H1 (cell line): Measurements from ENCODE around the gene ACOT7. TPM values are rescaled to one million over a fixed set of nuclear protein-coding genes. Genes with fewer than 3 reads are reported as not detected.

Source experiments
- CTCF ChIA-PET: fragments of 300-600 bp; sonication (Branson Sonifier 250); formaldehyde crosslinking; loops from one replicate; lab custom pipeline; 2021; ENCODE audit not compliant: partially characterized antibody; lab: Charles Lee
- POLR2A ChIA-PET: fragments of 300-600 bp; sonication (Branson Sonifier 250); formaldehyde crosslinking; loops from one replicate; lab custom pipeline; 2021; ENCODE audit warnings: inconsistent platforms; ENCODE audit not compliant: partially characterized antibody; lab: Charles Lee
- DNase-seq, 2 experiments: peaks; one replicate each; pipeline versions ENCODE4 v3.0.0 to v3.0.0-alpha.2; 2010 to 2022; ENCODE audit warnings: low spot score in 2 of 2, low read depth in 1 of 2, mixed read lengths in 1 of 2
- FAIRE-seq: peaks from 2 replicates; lab custom pipeline; 2011; peaks lifted over from hg19 to GRCh38; lab: Jason Lieb, UNC
- H2AFZ ChIP-seq: 2 replicates; pipeline ENCODE4 v1.8.1; 2012; ENCODE audit warnings: low read length, inconsistent platforms
- H2AK5ac ChIP-seq: 2 replicates; pipeline ENCODE4 v1.6.1; 2013; ENCODE audit warnings: low read depth, low read length
- H2BK120ac ChIP-seq: replicated peaks from 2 replicates; pipeline ENCODE3; 2013; ENCODE audit warnings: low read depth, low read length, inconsistent platforms
- H2BK12ac ChIP-seq: 2 replicates; pipeline ENCODE4 v1.6.1; 2013; ENCODE audit warnings: low read depth, low read length
- H2BK15ac ChIP-seq: 2 replicates; pipeline ENCODE4 v1.6.1; 2013; ENCODE audit warnings: low read length
- H2BK20ac ChIP-seq: 2 replicates; pipeline ENCODE4 v1.6.1; 2013; ENCODE audit warnings: low read length
- H2BK5ac ChIP-seq: 2 replicates; pipeline ENCODE4 v1.6.1; 2013; ENCODE audit warnings: low read depth, low read length
- H3K14ac ChIP-seq: 2 replicates; pipeline ENCODE4 v1.6.1; 2013; ENCODE audit warnings: inconsistent platforms; ENCODE audit not compliant: insufficient read length
- H3K18ac ChIP-seq: 2 replicates; pipeline ENCODE4 v1.6.1; 2013; ENCODE audit warnings: low read length; ENCODE audit errors: extremely low read depth
- H3K23ac ChIP-seq: 2 replicates; pipeline ENCODE4 v1.6.1; 2013; ENCODE audit warnings: inconsistent platforms; ENCODE audit not compliant: insufficient read length
- H3K23me2 ChIP-seq: 2 replicates; pipeline ENCODE4 v1.6.1; 2013; ENCODE audit warnings: low read depth, low read length
- H3K27ac ChIP-seq: 2 replicates; pipeline ENCODE4 v1.6.1; 2011; ENCODE audit warnings: low read depth, low read length, inconsistent platforms
- H3K27me3 ChIP-seq, 4 experiments: replicated peaks in 1 of 4; 1 replicate in 1 of 4; 2 replicates in 3 of 4; pipeline versions ENCODE4 v1.6.1 to v1.8.1; 2011 to 2013; ENCODE audit warnings: low read length in 3 of 4, mild to moderate bottlenecking in 3 of 4, inconsistent platforms in 2 of 4, mixed read lengths in 2 of 4, moderate library complexity in 1 of 4; ENCODE audit not compliant: control insufficient read depth in 3 of 4, insufficient read depth in 3 of 4; ENCODE audit errors: extremely low read depth in 1 of 4
- H3K36me3 ChIP-seq, 4 experiments: 2 replicates each; pipeline versions ENCODE4 v1.6.1 to v1.8.1; 2011 to 2013; ENCODE audit warnings: mild to moderate bottlenecking in 4 of 4, low read length in 3 of 4, moderate library complexity in 2 of 4, control low read depth in 1 of 4, inconsistent platforms in 1 of 4; ENCODE audit not compliant: insufficient read depth in 4 of 4, control insufficient read depth in 2 of 4
- H3K4ac ChIP-seq: replicated peaks from 2 replicates; pipeline ENCODE3; 2013; ENCODE audit warnings: low read length, low read depth, mixed read lengths, inconsistent platforms; ENCODE audit not compliant: insufficient read length
- H3K4me1 ChIP-seq, 4 experiments: replicated peaks in 1 of 4; 1 replicate in 1 of 4; 2 replicates in 3 of 4; pipeline versions ENCODE4 v1.6.1 to v1.8.1; 2011 to 2013; ENCODE audit warnings: low read length in 3 of 4, inconsistent platforms in 2 of 4, mixed read lengths in 1 of 4; ENCODE audit not compliant: insufficient read depth in 4 of 4, control insufficient read depth in 3 of 4
- H3K4me2 ChIP-seq, 2 experiments: 2 replicates each; pipeline versions ENCODE4 v1.6.1 to v1.8.1; 2011 to 2013; ENCODE audit warnings: low read depth in 2 of 2, low read length in 2 of 2, control low read depth in 1 of 2, inconsistent platforms in 1 of 2, mild to moderate bottlenecking in 1 of 2; ENCODE audit not compliant: insufficient read depth in 1 of 2
- H3K4me3 ChIP-seq, 4 experiments: fragments of 200-600, 300-600 bp in 1 of 4; sonication (generic), shearing (Covaris generic), sonication (Bioruptor Twin) in 1 of 4; 2 replicates each; pipeline versions ENCODE4 v1.5.1 to v1.8.1; 2011 to 2016; ENCODE audit warnings: low read length in 4 of 4, low read depth in 3 of 4, control low read depth in 2 of 4, inconsistent platforms in 2 of 4, mild to moderate bottlenecking in 2 of 4, mixed read lengths in 1 of 4, moderate library complexity in 1 of 4; ENCODE audit not compliant: insufficient read depth in 2 of 4; ENCODE audit errors: extremely low read depth in 1 of 4
- H3K56ac ChIP-seq: replicated peaks from 2 replicates; pipeline ENCODE3; 2013; ENCODE audit warnings: low read depth, mild to moderate bottlenecking, mixed read lengths, low read length, inconsistent platforms; ENCODE audit not compliant: insufficient read length
- H3K79me1 ChIP-seq: 2 replicates; pipeline ENCODE4 v1.6.1; 2013; ENCODE audit warnings: low read depth, low read length, control low read depth
- H3K79me2 ChIP-seq, 2 experiments: 2 replicates each; pipeline versions ENCODE4 v1.6.1 to v1.8.1; 2012 to 2013; ENCODE audit warnings: low read length in 2 of 2, mild to moderate bottlenecking in 2 of 2, inconsistent platforms in 1 of 2; ENCODE audit not compliant: insufficient read depth in 2 of 2, control insufficient read depth in 1 of 2
- H3K9ac ChIP-seq, 4 experiments: replicated peaks in 1 of 4; 1 replicate in 1 of 4; 2 replicates in 3 of 4; pipeline versions ENCODE4 v1.6.1 to v1.8.1; 2011 to 2013; ENCODE audit warnings: low read depth in 3 of 4, low read length in 3 of 4, control low read depth in 2 of 4, mild to moderate bottlenecking in 2 of 4, moderate library complexity in 2 of 4, inconsistent platforms in 1 of 4; ENCODE audit errors: extremely low read depth in 1 of 4
- H3K9me3 ChIP-seq, 2 experiments: 2 replicates each; pipeline versions ENCODE4 v1.6.1 to v1.8.1; 2012 to 2013; ENCODE audit warnings: mild to moderate bottlenecking in 2 of 2, moderate library complexity in 2 of 2, control low read depth in 1 of 2, inconsistent platforms in 1 of 2, low read depth in 1 of 2, low read length in 1 of 2, mixed read lengths in 1 of 2; ENCODE audit not compliant: insufficient read depth in 2 of 2
- H4K20me1 ChIP-seq, 2 experiments: replicated peaks in 1 of 2; 2 replicates each; pipeline versions ENCODE3 to v1.8.1; 2011 to 2013; ENCODE audit warnings: inconsistent platforms in 2 of 2, low read length in 2 of 2, mild to moderate bottlenecking in 1 of 2; ENCODE audit not compliant: insufficient read depth in 2 of 2, control insufficient read depth in 1 of 2
- H4K5ac ChIP-seq: 2 replicates; pipeline ENCODE4 v1.6.1; 2013; ENCODE audit warnings: low read length, low read depth, mixed read lengths, inconsistent platforms; ENCODE audit not compliant: insufficient read length
- H4K8ac ChIP-seq: 2 replicates; pipeline ENCODE4 v1.8.0; 2013; ENCODE audit warnings: mild to moderate bottlenecking, moderate library complexity, low read length, inconsistent platforms; ENCODE audit not compliant: insufficient read depth; ENCODE audit errors: extremely low read depth
- H4K91ac ChIP-seq: replicated peaks from 2 replicates; pipeline ENCODE3; 2013; ENCODE audit warnings: low read length, mixed read lengths, inconsistent platforms; ENCODE audit not compliant: insufficient read length
- BACH1 ChIP-seq: IDR thresholded peaks from 2 replicates; pipeline ENCODE4 v1.6.1; 2012; ENCODE audit warnings: low read length, improper control_type of control experiment
- CREB1 ChIP-seq: IDR thresholded peaks from 2 replicates; pipeline ENCODE4 v1.6.1; 2012; ENCODE audit warnings: inconsistent platforms
- EP300 ChIP-seq, 2 experiments: IDR thresholded peaks; 1 replicate in 1 of 2; 2 replicates in 1 of 2; pipeline ENCODE4 v1.6.1; 2011 to 2012; ENCODE audit warnings: low read depth in 2 of 2, low read length in 2 of 2, mild to moderate bottlenecking in 2 of 2, borderline replicate concordance in 1 of 2, inconsistent platforms in 1 of 2, moderate library complexity in 1 of 2
- GABPA ChIP-seq: IDR thresholded peaks from 2 replicates; pipeline ENCODE4 v1.6.1; 2011; ENCODE audit warnings: mild to moderate bottlenecking, low read length, moderate library complexity, borderline replicate concordance; ENCODE audit not compliant: insufficient read depth
- KDM4A ChIP-seq: IDR thresholded peaks from one replicate; pipeline ENCODE4 v1.7.1; 2012; ENCODE audit warnings: low read depth, mild to moderate bottlenecking, moderate library complexity, low read length, inconsistent platforms; ENCODE audit not compliant: severe bottlenecking
- POLR2A ChIP-seq, 2 experiments: IDR thresholded peaks; 1 replicate in 1 of 2; 2 replicates in 1 of 2; pipeline ENCODE4 v1.6.1; 2011; ENCODE audit warnings: low read depth in 2 of 2, low read length in 2 of 2, mild to moderate bottlenecking in 2 of 2; ENCODE audit errors: control extremely low read depth in 1 of 2
- TAF1 ChIP-seq: IDR thresholded peaks from 2 replicates; pipeline ENCODE4 v1.6.1; 2011; ENCODE audit warnings: mild to moderate bottlenecking, low read depth, low read length
- TBP ChIP-seq: IDR thresholded peaks from 2 replicates; pipeline ENCODE4 v1.6.1; 2011; ENCODE audit warnings: low read depth, low read length, improper control_type of control experiment
- TCF12 ChIP-seq: IDR thresholded peaks from 2 replicates; pipeline ENCODE4 v1.6.1; 2011; ENCODE audit warnings: low read depth, mild to moderate bottlenecking, low read length
- WGBS, 2 experiments: shearing (Covaris generic) in 1 of 2; methylation state at CpG; one replicate each; pipeline versions ENCODE4 v1.1.6 to v1.1.7; 2013 to 2015; ENCODE audit warnings: low lambda C conversion rate in 2 of 2, mixed read lengths in 2 of 2, inconsistent platforms in 1 of 2, low coverage in 1 of 2, missing lambda C conversion rate in 1 of 2; ENCODE audit not compliant: insufficient replicate concordance in 2 of 2, insufficient coverage in 1 of 2, insufficient read length in 1 of 2; ENCODE audit errors: extremely low coverage in 1 of 2, missing lambda C conversion rate in 1 of 2; 5-methylcytosine and 5-hydroxymethylcytosine counted together
- polyA plus RNA-seq, 7 experiments: library from polyadenylated mRNA; depleted of rRNA in 3 of 7; stranded (reverse) in 5 of 7; unstranded in 2 of 7; fragments of >200 nt in 5 of 7; fragments of 200-250 nt in 2 of 7; gene quantifications; 1 replicate in 5 of 7; 2 replicates in 1 of 7; 4 replicates in 1 of 7; pipeline versions ENCODE4 v1.2.1 to v1.2.3, GENCODE V29; 2011 to 2013; ENCODE audit warnings: missing spikeins in 2 of 7, mixed read lengths in 2 of 7
- total RNA-seq: library from RNA; stranded (reverse); fragmentation: NEBNext Ultra II Directional; extraction: Animal tissue kit (Norgen Biotek cat#: 25700); gene quantifications from 2 replicates; pipeline ENCODE4 v1.2.1, GENCODE V29; 2021
- TF ChIP-seq, protein P1 (sequence below), 3 experiments: IDR thresholded peaks; 1 replicate in 2 of 3; 2 replicates in 1 of 3; pipeline versions ENCODE4 v1.5.1 to v1.6.1; 2011; ENCODE audit warnings: low read length in 3 of 3, mild to moderate bottlenecking in 3 of 3, inconsistent platforms in 2 of 3, low read depth in 1 of 3, moderate library complexity in 1 of 3; ENCODE audit not compliant: insufficient read depth in 1 of 3; ENCODE audit errors: control extremely low read depth in 1 of 3

Gene ACOT7
- total and polyA plus RNA-seq, 2 of the 8 experiments (the other 6 are each of a cell fraction or from before 2014, with no cell fraction given): 151 to 214 TPM

DNA sequence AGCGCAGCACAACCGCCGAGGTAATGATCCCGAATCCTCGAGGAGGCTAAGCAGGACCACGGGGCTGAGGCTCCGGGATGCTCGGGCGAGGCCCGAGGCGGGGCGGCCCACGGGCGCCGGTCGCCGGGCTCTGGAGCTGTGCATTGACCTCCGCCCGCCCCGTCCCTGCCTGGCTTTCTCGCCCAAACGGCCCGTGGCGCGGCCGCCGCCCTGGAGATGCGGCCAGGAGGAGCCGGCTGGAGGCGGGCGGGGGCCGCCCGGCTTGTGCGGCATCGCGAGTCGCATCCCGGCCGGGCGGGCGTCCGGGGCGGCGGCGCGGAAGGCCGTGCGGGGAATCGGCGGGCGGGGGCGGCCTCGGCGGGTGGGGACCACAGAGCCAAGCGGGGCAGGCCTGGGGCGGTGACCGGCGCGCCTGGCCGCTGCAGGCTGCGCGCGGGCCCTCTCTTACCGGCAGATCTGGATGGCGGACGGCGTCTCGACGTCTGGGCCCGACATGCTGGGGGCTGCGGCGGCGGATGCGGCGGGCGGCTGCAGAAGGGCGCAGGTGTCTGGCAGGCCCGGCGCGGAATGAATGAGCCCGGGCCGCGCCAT is 663 bp downstream of the ACOT7 start:
- H3K27ac ChIP-seq: no peak overlapping the region; the same call in 1 of the 2 replicates
- FAIRE-seq: no peak
- H2BK120ac ChIP-seq: no peak overlapping the region
- H3K23me2 ChIP-seq: peaks cover 4% of the 10 kb centered on the region; the same call in 1 of the 2 replicates
- H3K23ac ChIP-seq: no peak overlapping the region
- H3K4me2 ChIP-seq: peak overlapping the region; percentile 70 to 80
- no peak overlapping the region; the same call in 1 of the 2 replicates for H3K18ac ChIP-seq
- H3K36me3 ChIP-seq: no peaks in the 10 kb centered on the region
- H2BK5ac ChIP-seq: no peak overlapping the region
- H3K4me3 ChIP-seq: peak overlapping the region; percentile 66 to 91 (median 72)
- H3K27me3 ChIP-seq: peaks cover 0 to 3% (median 0%) of the 10 kb centered on the region in 4 experiments; a peak in 3 of 7 replicates
- DNase-seq: no peak
- H3K56ac ChIP-seq: no peak overlapping the region
- H2BK20ac ChIP-seq: no peak overlapping the region
- H2AFZ ChIP-seq: no peak overlapping the region
- H3K4me1 ChIP-seq: peaks cover 0 to 11% (median 9%) of the 10 kb centered on the region in 4 experiments; a peak in 5 of 7 replicates
- CTCF ChIA-PET: interaction anchor here (1.0 to 58.4 kb wide), 8 partner anchors 9 to 48 kb away, joined by 3 to 1769 read pairs (median 9); no protein-coding TSS in a partner anchor
- H3K9me3 ChIP-seq: no peaks in the 10 kb centered on the region; a peak in 1 of 4 replicates
- WGBS, 2 experiments: 0% methylated on average over 44 of the region's 83 CpGs; no CpG with 5 or more reads in 1 of the 2 experiments
- H2BK12ac ChIP-seq: no peak overlapping the region
- H4K5ac ChIP-seq: no peak overlapping the region
- peak overlapping the region; percentile 42 to 87 (median 62); a peak in 6 of 7 replicates for H3K9ac ChIP-seq
- POLR2A ChIA-PET: interaction anchor here (0.9 to 5.9 kb wide), 16 partner anchors 8 to 187 kb away, joined by 3 to 29 read pairs (median 4); partner anchors contain the start of genes HES2 and RNF207
- peak overlapping the region; percentile 94 for H4K8ac ChIP-seq
- H3K4ac ChIP-seq: no peak overlapping the region
- H4K20me1 ChIP-seq: peaks cover 4 to 9% of the 10 kb centered on the region in 2 experiments
- H3K14ac ChIP-seq: no peak overlapping the region
- H3K79me2 ChIP-seq: peaks cover 0 to 38% of the 10 kb centered on the region in 2 experiments; a peak in 3 of 4 replicates
- H4K91ac ChIP-seq: no peak overlapping the region
- peaks cover 12% of the 10 kb centered on the region for H3K79me1 ChIP-seq
- no peak overlapping the region for H2BK15ac ChIP-seq
- TF ChIP-seq, protein P1, sequence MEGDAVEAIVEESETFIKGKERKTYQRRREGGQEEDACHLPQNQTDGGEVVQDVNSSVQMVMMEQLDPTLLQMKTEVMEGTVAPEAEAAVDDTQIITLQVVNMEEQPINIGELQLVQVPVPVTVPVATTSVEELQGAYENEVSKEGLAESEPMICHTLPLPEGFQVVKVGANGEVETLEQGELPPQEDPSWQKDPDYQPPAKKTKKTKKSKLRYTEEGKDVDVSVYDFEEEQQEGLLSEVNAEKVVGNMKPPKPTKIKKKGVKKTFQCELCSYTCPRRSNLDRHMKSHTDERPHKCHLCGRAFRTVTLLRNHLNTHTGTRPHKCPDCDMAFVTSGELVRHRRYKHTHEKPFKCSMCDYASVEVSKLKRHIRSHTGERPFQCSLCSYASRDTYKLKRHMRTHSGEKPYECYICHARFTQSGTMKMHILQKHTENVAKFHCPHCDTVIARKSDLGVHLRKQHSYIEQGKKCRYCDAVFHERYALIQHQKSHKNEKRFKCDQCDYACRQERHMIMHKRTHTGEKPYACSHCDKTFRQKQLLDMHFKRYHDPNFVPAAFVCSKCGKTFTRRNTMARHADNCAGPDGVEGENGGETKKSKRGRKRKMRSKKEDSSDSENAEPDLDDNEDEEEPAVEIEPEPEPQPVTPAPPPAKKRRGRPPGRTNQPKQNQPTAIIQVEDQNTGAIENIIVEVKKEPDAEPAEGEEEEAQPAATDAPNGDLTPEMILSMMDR (IDR thresholded peaks at IDR 0.05; ENCODE audit: control extremely low read depth in 1 of 3, insufficient read depth in 1 of 3, low read depth in 1 of 3, low read length in 3 of 3): no peak
- no peak for TF ChIP-seq TCF12
- TF ChIP-seq BACH1: no peak
- TF ChIP-seq EP300 (IDR thresholded peaks at IDR 0.05; ENCODE audit: borderline replicate concordance in 1 of 2, low read depth in 2 of 2, low read length in 2 of 2): peak in 1 of 2 experiments; percentile 31; a peak in 1 of 3 replicates
- TF ChIP-seq TBP: peak; percentile 50; the same call in 1 of the 2 replicates
- peak; percentile 36 for TF ChIP-seq KDM4A
- TF ChIP-seq TAF1: peak; percentile 86
- TF ChIP-seq GABPA: 0 out of 2 replicates have a peak, but pooled peaks have one; percentile 8
- peak; percentile 62 for TF ChIP-seq CREB1
- peak in 1 of 2 experiments; percentile 56; a peak in 2 of 3 replicates for TF ChIP-seq POLR2A (IDR thresholded peaks at IDR 0.05; ENCODE audit: control extremely low read depth in 1 of 2, low read depth in 2 of 2, low read length in 2 of 2)
- H2AK5ac ChIP-seq: no peak overlapping the region
